BJ (cell line): ENCODE results near the gene DYNC1LI2. TPM values are rescaled to one million over a fixed set of nuclear protein-coding genes. Genes with fewer than 3 reads are reported as not detected.

ENCODE experiments used
- CTCF ChIA-PET: fragments of 350-600 bp; formaldehyde crosslinking; extraction: SDS; loops from one replicate; lab custom pipeline; 2021; ENCODE audit warnings: antibody characterized with exemption, inconsistent platforms; lab: Yijun Ruan, JAX
- POLR2A ChIA-PET: fragments of 300-600 bp; sonication (Branson Sonifier 250); formaldehyde crosslinking; extraction: SDS; loops from one replicate; lab custom pipeline; 2021; ENCODE audit warnings: antibody characterized with exemption; lab: Charles Lee
- DNase-seq: peaks from one replicate; pipeline ENCODE4 v3.0.0-alpha.2; 2011; ENCODE audit warnings: low read depth
- H3K27me3 ChIP-seq: 2 replicates; pipeline ENCODE4 v1.6.0; 2011; ENCODE audit warnings: low read length; ENCODE audit not compliant: control insufficient read depth, insufficient read depth
- H3K36me3 ChIP-seq: 2 replicates; pipeline ENCODE4 v1.5.1; 2011; ENCODE audit warnings: low read length; ENCODE audit not compliant: control insufficient read depth, insufficient read depth
- H3K4me3 ChIP-seq: 2 replicates; pipeline ENCODE4 v1.5.1; 2011; ENCODE audit warnings: low read depth, mild to moderate bottlenecking, control low read depth, low read length
- polyA plus RNA-seq: library from polyadenylated mRNA; depleted of rRNA; stranded (reverse); fragments of >200 nt; gene quantifications from 2 replicates; pipeline ENCODE4 v1.2.3, GENCODE V29; 2011
- TF ChIP-seq, protein P1 (sequence below): IDR thresholded peaks from 2 replicates; pipeline ENCODE4 v1.5.1; 2011; ENCODE audit warnings: low read depth, mild to moderate bottlenecking, control low read depth, inconsistent platforms, low read length, moderate library complexity; ENCODE audit not compliant: insufficient read depth

The DYNC1LI2 gene
- polyA plus RNA-seq, 1 experiment, result 82.0 TPM

DNA sequence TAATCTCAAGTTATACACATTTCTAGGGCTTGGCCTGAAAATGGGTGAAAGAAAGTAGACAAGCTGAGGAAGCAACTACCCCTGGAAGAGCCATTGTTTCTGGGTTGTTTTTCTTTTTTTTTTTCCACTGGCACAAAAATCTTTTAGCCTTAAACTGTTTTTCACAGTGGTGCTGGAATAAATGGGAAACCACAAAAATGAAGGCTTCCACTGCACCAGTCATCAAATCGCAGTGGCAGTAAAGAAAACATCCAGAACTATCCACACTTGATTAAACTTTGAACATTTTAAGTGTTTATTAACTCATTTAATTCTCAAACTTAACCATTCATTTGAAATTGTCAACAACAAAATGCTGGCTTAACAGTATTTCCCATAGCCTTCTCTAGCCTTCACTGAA, 69.1 kb downstream of the DYNC1LI2 start:
- Histone ChIP-seq H3K27me3 (no peaks in the 10 kb centered on the region), H3K4me3 (no peak overlapping the region), H3K36me3 (no peaks in the 10 kb centered on the region)
- ChIA-PET POLR2A (no interaction called here), CTCF (interaction anchor here (1.3 to 1.9 kb wide), 3 partner anchors 19 to 58 kb away, joined by 3 to 6 read pairs (median 5); no protein-coding TSS in a partner anchor)
- TF ChIP-seq, protein P1, sequence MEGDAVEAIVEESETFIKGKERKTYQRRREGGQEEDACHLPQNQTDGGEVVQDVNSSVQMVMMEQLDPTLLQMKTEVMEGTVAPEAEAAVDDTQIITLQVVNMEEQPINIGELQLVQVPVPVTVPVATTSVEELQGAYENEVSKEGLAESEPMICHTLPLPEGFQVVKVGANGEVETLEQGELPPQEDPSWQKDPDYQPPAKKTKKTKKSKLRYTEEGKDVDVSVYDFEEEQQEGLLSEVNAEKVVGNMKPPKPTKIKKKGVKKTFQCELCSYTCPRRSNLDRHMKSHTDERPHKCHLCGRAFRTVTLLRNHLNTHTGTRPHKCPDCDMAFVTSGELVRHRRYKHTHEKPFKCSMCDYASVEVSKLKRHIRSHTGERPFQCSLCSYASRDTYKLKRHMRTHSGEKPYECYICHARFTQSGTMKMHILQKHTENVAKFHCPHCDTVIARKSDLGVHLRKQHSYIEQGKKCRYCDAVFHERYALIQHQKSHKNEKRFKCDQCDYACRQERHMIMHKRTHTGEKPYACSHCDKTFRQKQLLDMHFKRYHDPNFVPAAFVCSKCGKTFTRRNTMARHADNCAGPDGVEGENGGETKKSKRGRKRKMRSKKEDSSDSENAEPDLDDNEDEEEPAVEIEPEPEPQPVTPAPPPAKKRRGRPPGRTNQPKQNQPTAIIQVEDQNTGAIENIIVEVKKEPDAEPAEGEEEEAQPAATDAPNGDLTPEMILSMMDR, result no peak
- no peak for DNase-seq

DNA sequence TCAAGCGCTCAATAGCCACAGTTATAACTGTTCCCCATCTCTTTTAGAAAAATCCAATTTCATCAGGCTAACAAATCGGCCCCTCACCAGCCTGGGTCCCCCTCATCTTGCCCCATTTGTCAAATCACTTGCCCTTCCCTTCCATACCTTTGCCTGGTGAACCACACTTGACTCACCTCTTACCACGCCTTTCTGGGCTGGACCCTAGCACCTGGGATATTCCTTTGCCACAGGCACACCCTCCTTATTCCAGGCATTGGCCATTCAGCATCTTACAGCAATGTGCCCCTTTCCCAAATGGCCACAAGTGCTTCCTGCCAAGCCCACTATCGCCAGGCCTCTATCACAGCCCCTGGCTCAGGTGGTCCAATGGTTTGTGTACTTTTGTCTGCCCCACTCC, 69.7 kb downstream of the DYNC1LI2 start:
- no peak for DNase-seq
- Histone ChIP-seq H3K27me3 (no peaks in the 10 kb centered on the region), H3K4me3 (no peak overlapping the region), H3K36me3 (no peaks in the 10 kb centered on the region)
- CTCF ChIA-PET, result interaction anchor here (1.9 kb wide), 2 partner anchors 20 kb away, joined by 5 to 6 read pairs; no protein-coding TSS in a partner anchor
- POLR2A ChIA-PET, result no interaction called here
- TF ChIP-seq, protein P1, result no peak

DNA sequence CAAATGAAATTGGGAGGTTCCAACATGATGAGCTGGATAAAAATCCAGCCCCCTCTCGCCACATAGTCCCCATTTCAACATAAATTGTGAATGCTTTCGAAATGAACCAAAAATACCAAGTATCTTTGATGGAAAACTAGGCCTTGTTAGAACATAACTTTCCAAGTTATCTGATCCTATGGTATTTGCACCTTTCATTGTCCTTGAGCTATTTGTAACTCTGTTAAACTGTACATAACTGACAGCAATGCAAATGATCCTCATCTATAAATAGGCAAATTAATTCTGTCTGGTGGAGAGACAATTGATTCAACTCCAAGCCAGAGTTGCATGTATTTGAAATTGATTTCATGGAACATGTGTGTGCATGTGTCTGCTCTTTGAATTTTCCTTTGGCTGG, 73.1 kb downstream of the DYNC1LI2 start:
- CTCF ChIA-PET, result interaction anchor here (0.8 kb wide), 1 partner anchor 16 kb away, joined by 5 read pairs; no protein-coding TSS in a partner anchor
- H3K36me3 ChIP-seq, result no peaks in the 10 kb centered on the region
- no peak overlapping the region for H3K4me3 ChIP-seq
- TF ChIP-seq, protein P1, result no peak
- H3K27me3 ChIP-seq, result no peaks in the 10 kb centered on the region
- POLR2A ChIA-PET, result interaction anchor here (0.5 kb wide), 1 partner anchor 9 kb away, joined by 8 read pairs; no protein-coding TSS in a partner anchor
- DNase-seq, result no peak

DNA sequence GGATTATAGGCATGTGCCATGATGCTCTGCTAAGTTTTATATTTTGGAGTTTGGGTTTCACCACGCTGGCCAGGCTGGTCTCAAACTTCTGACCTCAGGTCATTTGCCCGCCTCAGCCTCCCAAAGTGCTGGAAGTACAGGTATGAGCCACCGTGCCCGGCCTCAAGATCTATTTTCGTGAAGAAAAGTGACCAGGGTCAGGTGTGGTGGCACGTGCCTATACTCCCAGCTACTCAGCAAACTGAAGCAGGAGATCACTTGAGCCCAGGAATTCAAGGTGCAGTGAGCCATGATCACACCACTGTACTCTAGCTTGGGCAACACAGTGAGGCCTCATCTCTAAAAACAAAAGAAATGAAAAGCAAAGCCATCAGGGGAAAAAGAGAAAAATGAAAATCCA, 73.6 kb downstream of the DYNC1LI2 start:
- POLR2A ChIA-PET, result interaction anchor here (0.5 kb wide), 1 partner anchor 9 kb away, joined by 8 read pairs; no protein-coding TSS in a partner anchor
- CTCF ChIA-PET, result interaction anchor here (0.8 kb wide), 1 partner anchor 16 kb away, joined by 5 read pairs; no protein-coding TSS in a partner anchor
- TF ChIP-seq, protein P1, result no peak

DNA sequence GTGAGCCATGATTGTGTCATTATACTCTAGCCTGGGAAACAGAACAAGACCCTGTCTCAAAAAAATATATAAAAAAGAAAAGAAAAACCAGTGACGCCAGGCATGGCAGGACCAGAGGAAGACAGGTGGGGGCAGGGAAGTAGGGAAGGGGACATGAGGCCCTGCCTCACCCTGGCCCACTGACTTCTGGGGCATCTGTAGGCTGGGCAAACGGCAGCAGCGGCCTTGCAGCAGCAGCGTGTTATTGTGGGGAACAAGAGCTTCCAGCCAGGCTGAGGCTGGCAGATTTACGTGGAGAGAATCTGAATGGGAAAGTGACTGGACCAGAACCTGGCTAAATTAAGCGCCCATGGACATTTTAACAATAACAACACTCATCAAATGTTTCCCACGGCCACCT, 74.2 kb downstream of the DYNC1LI2 start:
- H3K4me3 ChIP-seq, result no peak overlapping the region
- CTCF ChIA-PET, result no interaction called here
- TF ChIP-seq, protein P1, result no peak

More for the DNA sequence above, 73.6 kb downstream of the DYNC1LI2 start:
- H3K36me3 ChIP-seq, result no peaks in the 10 kb centered on the region
- DNase-seq, result no peak
- H3K27me3 ChIP-seq, result no peaks in the 10 kb centered on the region
- no peak overlapping the region for H3K4me3 ChIP-seq

More for the DNA sequence above, 74.2 kb downstream of the DYNC1LI2 start:
- no peaks in the 10 kb centered on the region for H3K27me3 ChIP-seq
- H3K36me3 ChIP-seq, result no peaks in the 10 kb centered on the region
- DNase-seq, result no peak
- POLR2A ChIA-PET, result no interaction called here
